Adrenal gland (tissue), 5 donors: ENCODE results near the gene TLX2.

Experiments
- CTCF ChIP-seq, 6 experiments: fragments of 450-650 bp in 4 of 6; fragments of 200-600 bp in 2 of 6; sonication (generic) in 1 of 6; IDR thresholded peaks; 1 replicate in 5 of 6; 2 replicates in 1 of 6; pipeline versions ENCODE4 v1.5.1 to v1.8.0; 2016 to 2021; ENCODE audit warnings: antibody characterized with exemption in 6 of 6, mild to moderate bottlenecking in 2 of 6, moderate library complexity in 1 of 6
- POLR2A ChIP-seq, 2 donors: fragments of 450-650 bp; IDR thresholded peaks; one replicate each; pipeline ENCODE4 v1.6.1; 2017; ENCODE audit warnings: antibody characterized with exemption in 2 of 2, mild to moderate bottlenecking in 2 of 2, moderate library complexity in 1 of 2
- donor health status: DM: no; HTN: no; CAD: no.

DNA sequence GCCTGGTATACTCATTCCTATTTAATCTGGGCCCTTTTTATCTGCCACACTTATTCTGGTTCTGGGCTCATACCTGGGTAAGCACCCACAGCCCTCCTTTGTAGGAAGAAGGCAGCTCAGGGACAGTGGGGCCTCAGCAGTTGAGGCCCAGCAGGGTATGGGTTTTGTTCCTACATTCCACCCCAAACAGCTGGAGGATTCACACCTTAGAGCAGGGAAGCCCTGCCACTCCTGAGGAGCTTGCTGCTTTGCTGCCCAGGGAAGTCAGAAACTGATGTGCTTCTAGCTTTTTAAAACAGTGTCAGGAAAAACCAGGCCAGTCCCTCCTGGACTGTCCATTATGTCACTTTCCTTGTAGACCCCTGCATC is 13.7 kb upstream of the TLX2 start:
- TF ChIP-seq CTCF (IDR thresholded peaks at IDR 0.05) (no peak), POLR2A (IDR thresholded peaks at IDR 0.05) (no peak)
